Activated naive CD8-positive, alpha-beta T cell treated with anti-CD3 and anti-CD28 coated beads, Interleukin-2, amount 50 U/mL, for 24 hours (primary cell): ENCODE results near the gene PHACTR3.

Source experiments
- ATAC-seq: fragments of 150-1000 bp; cut with Tn5 transposase; one replicate; pipeline ENCODE4 v1.10.0; 2021
- DNase-seq: peaks from one replicate; pipeline ENCODE4 v3.0.0; 2021
- H3K27ac Mint-ChIP-seq: one replicate; pipeline ENCODE4 v1.8.0; 2021; ENCODE audit warnings: mild to moderate bottlenecking, mixed read lengths
- H3K27me3 Mint-ChIP-seq: one replicate; pipeline ENCODE4 v1.8.0; 2021; ENCODE audit warnings: mixed read lengths
- H3K36me3 Mint-ChIP-seq: one replicate; pipeline ENCODE4 v1.8.0; 2021; ENCODE audit warnings: low read depth, mixed read lengths
- H3K4me1 Mint-ChIP-seq: one replicate; pipeline ENCODE4 v1.8.0; 2021; ENCODE audit warnings: mixed read lengths
- H3K4me3 Mint-ChIP-seq: one replicate; pipeline ENCODE4 v1.8.0; 2021; ENCODE audit warnings: mild to moderate bottlenecking, moderate library complexity, mixed read lengths
- H3K9me3 Mint-ChIP-seq: one replicate; pipeline ENCODE4 v1.8.0; 2021; ENCODE audit warnings: mixed read lengths

Gene PHACTR3

GRCh38 chr20:59788196-59788735 lies 183.9 kb downstream of the PHACTR3 start:
- Mint-ChIP-seq H3K4me3 (no peak overlapping the region), H3K4me1 (no peaks in the 10 kb centered on the region), H3K36me3 (no peaks in the 10 kb centered on the region), H3K9me3 (no peaks in the 10 kb centered on the region), H3K27ac (no peak overlapping the region), H3K27me3 (peaks cover 3% of the 10 kb centered on the region)
- ATAC-seq (no peak), DNase-seq (no peak)

GRCh38 chr20:59788811-59789397 lies 184.6 kb downstream of the PHACTR3 start:
- ATAC-seq (no peak), DNase-seq (no peak)
- H3K4me3 Mint-ChIP-seq = no peak overlapping the region
- H3K9me3 Mint-ChIP-seq = no peaks in the 10 kb centered on the region
- H3K4me1 Mint-ChIP-seq = no peaks in the 10 kb centered on the region
- H3K27me3 Mint-ChIP-seq = peaks cover 3% of the 10 kb centered on the region
- no peak overlapping the region for H3K27ac Mint-ChIP-seq
- H3K36me3 Mint-ChIP-seq = no peaks in the 10 kb centered on the region

DNA sequence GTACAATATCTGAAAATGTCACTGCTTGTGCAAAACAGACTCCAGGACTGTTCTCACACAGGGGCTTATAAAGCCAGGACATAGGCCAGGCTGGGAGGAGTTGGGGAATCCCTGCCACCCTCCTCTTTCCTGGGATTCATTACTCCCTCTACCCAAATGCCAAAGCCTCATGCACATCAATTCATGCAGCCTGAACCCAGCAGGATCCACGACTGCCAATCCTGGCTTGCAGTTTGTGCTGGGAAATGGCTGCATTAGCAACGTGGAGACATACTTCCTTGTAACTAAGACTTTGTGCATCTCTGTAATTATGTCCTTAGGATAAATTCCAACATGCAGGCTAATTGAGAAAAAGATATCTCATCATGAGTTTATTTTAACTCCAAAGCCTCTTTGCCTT lies 185.3 kb downstream of the PHACTR3 start:
- DNase-seq = no peak
- no peak for ATAC-seq
- H3K36me3 Mint-ChIP-seq = no peaks in the 10 kb centered on the region
- peaks cover 3% of the 10 kb centered on the region for H3K27me3 Mint-ChIP-seq
- no peaks in the 10 kb centered on the region for H3K4me1 Mint-ChIP-seq
- no peak overlapping the region for H3K4me3 Mint-ChIP-seq
- H3K27ac Mint-ChIP-seq = no peak overlapping the region
- peaks cover 5% of the 10 kb centered on the region for H3K9me3 Mint-ChIP-seq

DNA sequence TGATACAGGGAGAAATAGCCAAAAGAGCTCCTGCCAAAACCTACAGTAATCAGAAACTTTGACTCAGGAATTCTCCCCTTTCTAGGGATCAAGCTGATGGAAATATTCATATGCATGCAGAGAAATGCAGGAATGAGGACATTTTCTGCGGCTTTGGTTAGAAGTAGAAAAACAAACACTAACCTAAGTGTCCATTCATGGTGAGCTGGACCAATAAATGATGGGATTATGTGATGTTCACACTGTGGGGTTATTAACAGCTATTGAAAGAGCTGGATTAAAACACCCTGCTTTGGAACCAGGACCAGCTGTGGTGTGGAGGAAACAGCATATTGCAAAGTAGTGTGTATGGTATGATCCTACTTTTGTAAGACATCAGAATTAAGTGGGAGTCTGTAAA lies 186.0 kb downstream of the PHACTR3 start:
- no peak overlapping the region for H3K27ac Mint-ChIP-seq
- no peaks in the 10 kb centered on the region for H3K36me3 Mint-ChIP-seq
- ATAC-seq (no peak), DNase-seq (no peak)
- H3K4me1 Mint-ChIP-seq = no peaks in the 10 kb centered on the region
- peaks cover 11% of the 10 kb centered on the region for H3K9me3 Mint-ChIP-seq
- no peak overlapping the region for H3K4me3 Mint-ChIP-seq
- peaks cover 6% of the 10 kb centered on the region for H3K27me3 Mint-ChIP-seq

DNA sequence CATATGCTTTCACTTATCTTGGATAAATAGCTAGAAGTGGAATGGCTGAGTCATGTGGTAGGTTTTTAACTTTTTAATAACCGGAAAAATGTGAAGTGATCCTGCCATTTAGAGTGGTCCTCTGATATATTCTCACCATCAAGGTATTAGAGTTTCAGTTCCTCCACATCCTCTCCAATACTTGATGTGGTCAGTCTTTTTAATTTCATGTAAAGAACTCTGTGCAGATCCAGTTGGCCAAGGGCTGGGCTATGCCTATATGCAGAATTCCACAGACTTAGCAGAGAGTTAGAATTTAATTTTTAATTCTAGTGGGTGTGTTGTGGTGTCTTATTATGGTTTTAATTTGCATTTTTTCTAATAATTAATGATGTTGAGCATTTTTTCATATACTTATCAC lies 188.0 kb downstream of the PHACTR3 start:
- Mint-ChIP-seq H3K27ac (no peak overlapping the region), H3K4me1 (no peaks in the 10 kb centered on the region), H3K36me3 (no peaks in the 10 kb centered on the region), H3K9me3 (peaks cover 22% of the 10 kb centered on the region), H3K27me3 (peaks cover 3% of the 10 kb centered on the region), H3K4me3 (no peak overlapping the region)
- no peak for DNase-seq
- no peak for ATAC-seq

DNA sequence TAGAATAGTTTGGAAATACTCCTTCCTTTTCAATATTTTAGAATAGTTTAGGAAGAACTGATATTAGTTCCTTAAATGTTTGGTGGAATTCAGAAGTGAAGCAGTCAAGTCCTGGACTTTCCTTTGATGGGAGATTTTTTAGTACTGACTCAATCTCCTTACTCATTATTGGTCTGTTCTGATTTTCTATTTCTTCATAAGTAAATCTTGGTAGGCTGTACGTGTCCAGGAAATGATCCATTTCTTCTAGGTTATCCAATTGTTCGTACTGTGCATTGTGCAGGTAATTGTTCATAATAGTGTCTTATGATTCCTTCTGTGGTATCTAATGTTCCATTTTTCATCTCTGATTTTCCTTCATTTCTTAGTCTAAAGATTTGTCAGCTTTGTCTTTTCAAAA lies 190.2 kb downstream of the PHACTR3 start:
- ATAC-seq (no peak), DNase-seq (no peak)
- no peaks in the 10 kb centered on the region for H3K36me3 Mint-ChIP-seq
- H3K9me3 Mint-ChIP-seq = peaks cover 28% of the 10 kb centered on the region
- H3K27me3 Mint-ChIP-seq = peaks cover 8% of the 10 kb centered on the region
- no peak overlapping the region for H3K27ac Mint-ChIP-seq
- H3K4me3 Mint-ChIP-seq = no peak overlapping the region
- no peaks in the 10 kb centered on the region for H3K4me1 Mint-ChIP-seq

- Mint-ChIP-seq H3K27ac (no peak overlapping the region), H3K27me3 (peaks cover 18% of the 10 kb centered on the region), H3K9me3 (peaks cover 36% of the 10 kb centered on the region), H3K4me3 (no peak overlapping the region), H3K36me3 (no peaks in the 10 kb centered on the region), H3K4me1 (no peaks in the 10 kb centered on the region)
- DNase-seq (no peak), ATAC-seq (no peak)
These were observed 196.0 kb downstream of the PHACTR3 start for GRCh38 chr20:59800309-59800708.

DNA sequence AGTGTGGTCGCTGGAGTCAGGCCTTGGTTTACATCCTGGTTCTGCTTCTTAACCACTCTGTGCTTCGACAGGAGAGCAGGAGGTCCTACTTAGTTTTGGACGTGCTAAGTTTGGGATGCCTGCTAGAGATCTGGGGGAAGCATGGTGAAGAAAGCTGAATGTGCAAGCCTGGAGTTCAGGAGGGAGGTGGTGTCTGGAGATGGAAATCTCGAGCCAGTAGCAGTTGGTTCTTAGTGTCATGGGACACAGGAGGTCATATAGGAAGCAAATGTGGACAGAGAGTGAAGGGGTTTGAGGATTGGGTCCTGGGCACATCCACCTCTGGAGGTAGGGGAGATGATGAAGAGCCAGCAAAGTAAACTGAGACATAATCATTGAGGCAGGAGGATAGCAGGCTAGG lies 197.7 kb downstream of the PHACTR3 start:
- ATAC-seq (no peak), DNase-seq (no peak)
- H3K27me3 Mint-ChIP-seq = peaks cover 19% of the 10 kb centered on the region
- no peaks in the 10 kb centered on the region for H3K36me3 Mint-ChIP-seq
- H3K27ac Mint-ChIP-seq = no peak overlapping the region
- H3K9me3 Mint-ChIP-seq = peaks cover 28% of the 10 kb centered on the region
- no peaks in the 10 kb centered on the region for H3K4me1 Mint-ChIP-seq
- no peak overlapping the region for H3K4me3 Mint-ChIP-seq

- no peaks in the 10 kb centered on the region for H3K4me1 Mint-ChIP-seq
- ATAC-seq = no peak
- no peak for DNase-seq
- no peak overlapping the region for H3K4me3 Mint-ChIP-seq
- H3K9me3 Mint-ChIP-seq = peaks cover 24% of the 10 kb centered on the region
- H3K36me3 Mint-ChIP-seq = no peaks in the 10 kb centered on the region
- H3K27me3 Mint-ChIP-seq = peaks cover 19% of the 10 kb centered on the region
- H3K27ac Mint-ChIP-seq = no peak overlapping the region
These were observed 198.3 kb downstream of the PHACTR3 start for GRCh38 chr20:59802471-59803221.

DNA sequence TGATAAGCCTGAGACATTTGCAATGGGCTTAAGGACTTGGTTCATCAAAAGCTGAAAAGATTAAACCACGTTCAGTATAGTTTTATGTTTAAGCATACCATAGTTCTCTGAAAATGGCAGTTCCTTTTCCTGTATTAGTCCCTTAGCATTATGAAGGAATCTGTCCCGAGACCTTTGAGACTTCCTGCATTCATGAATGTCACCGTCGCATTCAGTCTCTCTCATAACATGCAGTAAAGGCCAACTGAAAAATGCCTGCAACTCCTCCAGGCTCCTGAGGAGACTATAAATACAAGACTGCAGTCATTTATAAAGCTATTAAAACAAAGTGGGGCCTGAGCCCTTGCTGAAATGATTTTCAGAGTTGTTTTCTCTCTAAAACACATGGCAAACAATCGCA lies 200.0 kb downstream of the PHACTR3 start:
- H3K27ac Mint-ChIP-seq = no peak overlapping the region
- H3K36me3 Mint-ChIP-seq = no peaks in the 10 kb centered on the region
- H3K9me3 Mint-ChIP-seq = peaks cover 20% of the 10 kb centered on the region
- no peak overlapping the region for H3K4me3 Mint-ChIP-seq
- H3K27me3 Mint-ChIP-seq = peaks cover 15% of the 10 kb centered on the region
- ATAC-seq (no peak), DNase-seq (no peak)
- H3K4me1 Mint-ChIP-seq = no peaks in the 10 kb centered on the region

- H3K27ac Mint-ChIP-seq = no peak overlapping the region
- ATAC-seq (no peak), DNase-seq (no peak)
- peaks cover 15% of the 10 kb centered on the region for H3K27me3 Mint-ChIP-seq
- no peaks in the 10 kb centered on the region for H3K4me1 Mint-ChIP-seq
- no peaks in the 10 kb centered on the region for H3K36me3 Mint-ChIP-seq
- H3K9me3 Mint-ChIP-seq = peaks cover 15% of the 10 kb centered on the region
- no peak overlapping the region for H3K4me3 Mint-ChIP-seq
These were observed 200.7 kb downstream of the PHACTR3 start for GRCh38 chr20:59804871-59805665.

DNA sequence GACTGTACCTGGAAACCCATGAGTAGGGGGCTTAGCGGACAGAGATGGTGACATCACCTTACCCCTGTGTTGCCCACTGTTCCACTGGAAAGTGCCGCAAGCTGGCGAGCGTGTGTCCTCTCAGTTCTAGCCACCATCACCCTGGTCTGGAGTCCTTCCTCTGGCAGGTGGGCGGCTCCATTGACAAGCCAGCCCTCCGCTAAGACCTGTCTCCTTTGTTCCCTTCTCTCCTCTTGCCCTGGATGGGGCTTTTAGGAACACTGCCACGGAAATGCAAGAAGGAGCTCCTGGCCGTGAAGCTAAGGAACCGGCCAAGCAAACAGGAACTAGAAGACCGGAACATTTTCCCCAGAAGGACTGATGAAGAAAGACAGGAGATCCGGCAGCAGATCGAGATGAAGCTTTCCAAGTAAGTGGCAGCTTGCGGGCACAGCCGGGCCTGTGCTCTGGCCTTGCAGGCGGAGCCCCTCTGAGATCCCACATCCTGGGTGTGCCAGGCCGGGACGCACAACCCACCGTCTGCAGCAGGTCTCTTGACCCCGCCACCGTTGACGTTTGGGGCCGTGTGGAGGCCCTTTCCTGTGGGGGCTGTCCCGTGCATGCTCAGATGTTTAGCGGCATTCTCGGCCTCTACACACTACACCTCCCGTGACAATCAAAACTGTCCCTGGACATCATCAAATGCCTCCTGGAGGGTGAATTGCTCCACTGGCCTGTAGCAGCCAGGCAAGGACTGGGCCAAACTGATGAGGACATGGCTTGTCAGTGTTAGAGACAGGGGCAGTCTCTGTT lies 201.6 kb downstream of the PHACTR3 start:
- no peaks in the 10 kb centered on the region for H3K4me1 Mint-ChIP-seq
- H3K27ac Mint-ChIP-seq = no peak overlapping the region
- DNase-seq = no peak
- no peak overlapping the region for H3K4me3 Mint-ChIP-seq
- ATAC-seq = no peak
- H3K9me3 Mint-ChIP-seq = peaks cover 6% of the 10 kb centered on the region
- H3K27me3 Mint-ChIP-seq = peaks cover 10% of the 10 kb centered on the region
- no peaks in the 10 kb centered on the region for H3K36me3 Mint-ChIP-seq

- Mint-ChIP-seq H3K36me3 (no peaks in the 10 kb centered on the region), H3K27ac (no peak overlapping the region), H3K27me3 (peaks cover 10% of the 10 kb centered on the region), H3K4me1 (no peaks in the 10 kb centered on the region), H3K4me3 (no peak overlapping the region), H3K9me3 (no peaks in the 10 kb centered on the region)
- DNase-seq (no peak), ATAC-seq (no peak)
These were observed 202.2 kb downstream of the PHACTR3 start for GRCh38 chr20:59806578-59806975.
